ENCODE data around the gene PIP4P1.
"Not testable (repeated sequence)": the region's sequence is repeated elsewhere in the genome, so short reads cannot be mapped to it uniquely, and the experiment has no call there.

Gene PIP4P1

GRCh38 chr14:20456971-20457370, 4.3 kb downstream of the PIP4P1 start:
- H3K4me3 ChIP-seq (ENCODE audit: low read depth, low read length): no peak overlapping the region

GRCh38 chr14:20455355-20456300, 5.6 kb downstream of the PIP4P1 start:
- H3K4me3 ChIP-seq (ENCODE audit: low read depth, low read length): peak overlapping the region; percentile 92
- TF ChIP-seq CTCF (IDR thresholded peaks at IDR 0.05; ENCODE audit: low read depth, low read length): no peak

More at GRCh38 chr14:20456971-20457370, 4.3 kb downstream of the PIP4P1 start:
- TF ChIP-seq CTCF (IDR thresholded peaks at IDR 0.05; ENCODE audit: low read depth, low read length): no peak

GRCh38 chr14:20454516-20455354, 6.5 kb downstream of the PIP4P1 start, which contains the start of the genes APEX1 and OSGEP:
APEX1 (plus strand) TSS chr14:20455226; CDS start chr14:20455646, 420 bp downstream.
OSGEP (minus strand) TSS chr14:20454812; CDS start chr14:20454683, 129 bp downstream.
- no peak for TF ChIP-seq CTCF (IDR thresholded peaks at IDR 0.05; ENCODE audit: low read depth, low read length)
- H3K4me3 ChIP-seq (ENCODE audit: low read depth, low read length): peak within 1 kb of the TSS; percentile 92

- not testable (repeated sequence) for H3K4me3 ChIP-seq (ENCODE audit: low read depth, low read length)
Observed at GRCh38 chr14:20452831-20453230, 8.4 kb downstream of the PIP4P1 start.

DNA sequence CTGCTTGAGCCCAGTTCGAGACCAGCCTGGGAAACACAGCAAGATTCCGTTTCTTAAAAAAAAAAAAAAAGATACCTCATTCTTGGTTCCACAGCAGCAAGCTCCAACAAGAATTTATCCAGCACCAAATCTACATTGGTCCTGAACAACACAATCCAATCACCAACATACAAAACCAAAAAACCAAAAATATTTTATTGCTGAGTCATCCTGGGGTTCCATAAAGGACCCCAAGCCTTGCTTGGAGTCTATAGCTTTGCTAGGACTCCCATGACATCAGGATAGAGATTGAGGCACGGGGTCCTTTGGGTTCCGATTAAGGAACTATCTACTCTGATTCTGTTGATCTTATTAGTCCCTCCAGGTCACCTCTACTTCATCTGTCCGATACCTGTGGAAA, 14.3 kb downstream of the PIP4P1 start:
- H3K4me3 ChIP-seq (ENCODE audit: low read depth, low read length): no peak overlapping the region
- TF ChIP-seq CTCF (IDR thresholded peaks at IDR 0.05; ENCODE audit: low read depth, low read length): no peak

- not testable (repeated sequence) for H3K4me3 ChIP-seq (ENCODE audit: low read depth, low read length)
Observed at GRCh38 chr14:20443650-20444049, 17.6 kb downstream of the PIP4P1 start.

DNA sequence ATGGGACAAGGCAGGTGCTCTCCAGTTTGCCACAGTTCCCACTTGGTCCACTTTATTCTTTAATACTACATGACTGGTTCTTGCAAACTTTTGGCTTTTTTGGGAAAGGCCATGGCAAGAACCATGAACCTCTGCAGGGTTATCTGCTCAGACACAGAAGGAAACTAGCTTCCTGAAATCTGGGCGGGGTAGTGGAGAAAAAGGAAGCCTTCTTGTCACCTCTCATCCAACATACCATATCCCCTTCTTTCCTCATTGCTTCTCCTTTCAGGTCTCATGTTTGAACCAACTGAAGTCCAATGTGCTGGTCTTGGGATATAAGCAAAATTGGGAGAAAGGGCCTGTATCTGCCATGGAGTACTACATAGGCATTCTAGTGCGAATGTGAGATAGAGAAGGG, 19.8 kb downstream of the PIP4P1 start:
- H3K4me3 ChIP-seq (ENCODE audit: low read depth, low read length): no peak overlapping the region
- TF ChIP-seq CTCF (IDR thresholded peaks at IDR 0.05; ENCODE audit: low read depth, low read length): no peak

DNA sequence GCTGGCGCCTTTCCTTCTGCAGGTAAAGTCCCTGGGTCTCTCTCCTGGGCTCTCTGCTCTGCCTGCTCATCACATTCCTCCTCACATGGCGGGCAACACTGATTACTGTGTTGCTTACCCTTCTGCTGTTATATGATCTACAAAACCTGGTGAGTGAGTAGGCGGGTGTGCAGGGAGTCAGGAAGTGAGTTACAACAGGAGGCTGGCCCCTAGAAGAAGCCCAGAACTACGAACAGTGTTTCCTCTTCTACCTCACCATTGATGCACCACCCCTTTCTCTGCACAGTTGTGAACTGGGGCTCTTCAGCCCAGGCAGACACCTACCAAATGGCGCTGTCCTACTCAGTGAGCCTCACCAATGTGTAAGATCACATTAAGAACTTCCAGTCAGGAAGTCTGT, 20.4 kb downstream of the PIP4P1 start:
- no peak overlapping the region for H3K4me3 ChIP-seq (ENCODE audit: low read depth, low read length)
- no peak for TF ChIP-seq CTCF (IDR thresholded peaks at IDR 0.05; ENCODE audit: low read depth, low read length)
